Mesodermal cell (in vitro differentiated cells): ENCODE measurements around the gene PRRG3.

Experiments
- H3K27ac ChIP-seq: 2 replicates; pipeline ENCODE4 v1.7.0; 2013; ENCODE audit warnings: mild to moderate bottlenecking, low read depth, low read length, moderate library complexity; ENCODE audit not compliant: severe bottlenecking
- H3K36me3 ChIP-seq: 2 replicates; pipeline ENCODE4 v1.7.1; 2013; ENCODE audit warnings: mild to moderate bottlenecking, low read length, moderate library complexity; ENCODE audit not compliant: control insufficient read depth, insufficient read depth
- H3K4me1 ChIP-seq: one replicate; pipeline ENCODE4 v1.7.1; 2013; ENCODE audit warnings: mild to moderate bottlenecking, low read length; ENCODE audit not compliant: insufficient read depth, control insufficient read depth, poor library complexity, severe bottlenecking
- H3K4me3 ChIP-seq: 2 replicates; pipeline ENCODE4 v1.7.0; 2013; ENCODE audit warnings: low read length, control low read depth, mild to moderate bottlenecking; ENCODE audit not compliant: insufficient read depth, poor library complexity, severe bottlenecking; ENCODE audit errors: extremely low read depth
- H3K9me3 ChIP-seq: 2 replicates; pipeline ENCODE4 v1.7.1; 2013; ENCODE audit warnings: mild to moderate bottlenecking, low read length, moderate library complexity; ENCODE audit not compliant: control insufficient read depth
- WGBS, 2 experiments: methylation state at CpG; one replicate each; pipeline ENCODE4 v1.1.5; 2013; ENCODE audit warnings: missing lambda C conversion rate in 2 of 2; ENCODE audit not compliant: insufficient coverage in 2 of 2; 5-methylcytosine and 5-hydroxymethylcytosine counted together

PRRG3 gene

GRCh38 chrX:151742311-151742710 lies 47.1 kb downstream of the PRRG3 start:
- H3K9me3 ChIP-seq: no peaks in the 10 kb centered on the region
- H3K27ac ChIP-seq: no peak overlapping the region
- no peaks in the 10 kb centered on the region for H3K4me1 ChIP-seq
- no peak overlapping the region for H3K4me3 ChIP-seq
- H3K36me3 ChIP-seq: no peaks in the 10 kb centered on the region
- WGBS, 2 experiments: 83% methylated on average over 1 of the region's 5 CpGs; no CpG with 5 or more reads in 1 of the 2 experiments

GRCh38 chrX:151743651-151744470 lies 48.6 kb downstream of the PRRG3 start:
- Histone ChIP-seq H3K36me3 (no peaks in the 10 kb centered on the region), H3K4me1 (no peaks in the 10 kb centered on the region), H3K9me3 (no peaks in the 10 kb centered on the region), H3K27ac (no peak overlapping the region), H3K4me3 (no peak overlapping the region)
- 93% methylated on average over 12 to 18 of the region's 21 CpGs for WGBS, 2 experiments

- H3K4me1 ChIP-seq: peaks cover 3% of the 10 kb centered on the region
- no peak overlapping the region for H3K27ac ChIP-seq
- no peak overlapping the region for H3K4me3 ChIP-seq
- H3K9me3 ChIP-seq: no peaks in the 10 kb centered on the region
- no peaks in the 10 kb centered on the region for H3K36me3 ChIP-seq
- WGBS, 2 experiments: 80 to 84% methylated on average over 1 to 3 of the region's 6 CpGs
Measured at GRCh38 chrX:151745651-151746050, 50.4 kb downstream of the PRRG3 start.

GRCh38 chrX:151746502-151746901 lies 51.2 kb downstream of the PRRG3 start:
- H3K27ac ChIP-seq: no peak overlapping the region
- H3K9me3 ChIP-seq: no peaks in the 10 kb centered on the region
- H3K4me1 ChIP-seq: peaks cover 3% of the 10 kb centered on the region
- no CpG with 5 or more reads among the region's 2 CpGs for WGBS, 2 experiments
- no peaks in the 10 kb centered on the region for H3K36me3 ChIP-seq
- no peak overlapping the region for H3K4me3 ChIP-seq

- peaks cover 6% of the 10 kb centered on the region for H3K4me1 ChIP-seq
- H3K36me3 ChIP-seq: no peaks in the 10 kb centered on the region
- no peak overlapping the region for H3K27ac ChIP-seq
- H3K9me3 ChIP-seq: no peaks in the 10 kb centered on the region
- 96 to 100% methylated on average over 4 to 5 of the region's 5 CpGs for WGBS, 2 experiments
- H3K4me3 ChIP-seq: no peak overlapping the region
Measured at GRCh38 chrX:151750511-151750910, 55.3 kb downstream of the PRRG3 start.

- peaks cover 6% of the 10 kb centered on the region for H3K4me1 ChIP-seq
- WGBS, 2 experiments: 88% methylated on average over 5 of the region's 5 CpGs; no CpG with 5 or more reads in 1 of the 2 experiments
- no peaks in the 10 kb centered on the region for H3K9me3 ChIP-seq
- no peak overlapping the region for H3K27ac ChIP-seq
- H3K36me3 ChIP-seq: no peaks in the 10 kb centered on the region
- H3K4me3 ChIP-seq: no peak overlapping the region
Measured at GRCh38 chrX:151752847-151753246, 57.6 kb downstream of the PRRG3 start.

- H3K27ac ChIP-seq: no peak overlapping the region
- 12 to 40% methylated on average over 1 to 9 of the region's 22 CpGs for WGBS, 2 experiments
- peaks cover 6% of the 10 kb centered on the region for H3K4me1 ChIP-seq
- no peaks in the 10 kb centered on the region for H3K36me3 ChIP-seq
- no peak overlapping the region for H3K4me3 ChIP-seq
- H3K9me3 ChIP-seq: no peaks in the 10 kb centered on the region
Measured at GRCh38 chrX:151753313-151754046, 58.2 kb downstream of the PRRG3 start.

GRCh38 chrX:151754047-151754429 lies 58.8 kb downstream of the PRRG3 start:
- WGBS, 2 experiments: 61 to 62% methylated on average over 4 to 5 of the region's 6 CpGs
- no peaks in the 10 kb centered on the region for H3K9me3 ChIP-seq
- H3K27ac ChIP-seq: no peak overlapping the region
- no peaks in the 10 kb centered on the region for H3K36me3 ChIP-seq
- no peak overlapping the region for H3K4me3 ChIP-seq
- H3K4me1 ChIP-seq: peaks cover 5% of the 10 kb centered on the region

- 92 to 93% methylated on average over 3 to 9 of the region's 11 CpGs for WGBS, 2 experiments
Measured at GRCh38 chrX:151754641-151755215, 59.5 kb downstream of the PRRG3 start.

More at GRCh38 chrX:151754641-151755215, 59.5 kb downstream of the PRRG3 start:
- H3K4me1 ChIP-seq: peaks cover 3% of the 10 kb centered on the region
- no peak overlapping the region for H3K4me3 ChIP-seq
- no peaks in the 10 kb centered on the region for H3K36me3 ChIP-seq
- H3K27ac ChIP-seq: no peak overlapping the region
- no peaks in the 10 kb centered on the region for H3K9me3 ChIP-seq
